WERI-Rb-1 (cell line): ENCODE measurements around the gene RAMAC.

Source experiments
- DNase-seq: peaks from one replicate; pipeline ENCODE4 v3.0.0-alpha.2; 2020
- H3K27ac ChIP-seq: fragments of 250-450 bp; sonication (Bioruptor Pico); 2 replicates; pipeline ENCODE4 v1.5.1; 2020; ENCODE audit warnings: mild to moderate bottlenecking, moderate library complexity
- H3K27me3 ChIP-seq: fragments of 250-450 bp; sonication (Bioruptor Pico); 2 replicates; pipeline ENCODE4 v1.5.1; 2021; ENCODE audit warnings: mild to moderate bottlenecking, low read depth, moderate library complexity; ENCODE audit not compliant: insufficient read depth, severe bottlenecking
- H3K36me3 ChIP-seq: fragments of 250-450 bp; sonication (Bioruptor Pico); 2 replicates; pipeline ENCODE4 v1.5.1; 2020; ENCODE audit warnings: mild to moderate bottlenecking, moderate library complexity
- H3K4me3 ChIP-seq: 2 replicates; pipeline ENCODE4 v1.5.1; 2011; ENCODE audit warnings: low read depth, mild to moderate bottlenecking, control low read depth, low read length
- H3K9me3 ChIP-seq: fragments of 250-450 bp; sonication (Bioruptor Pico); 2 replicates; pipeline ENCODE4 v1.5.1; 2021; ENCODE audit warnings: mild to moderate bottlenecking, moderate library complexity; ENCODE audit not compliant: severe bottlenecking
- TF ChIP-seq, protein P1 (sequence below): IDR thresholded peaks from 2 replicates; pipeline ENCODE4 v1.5.1; 2011; ENCODE audit warnings: low read depth, mild to moderate bottlenecking, control low read depth, inconsistent platforms, low read length

Gene RAMAC

DNA sequence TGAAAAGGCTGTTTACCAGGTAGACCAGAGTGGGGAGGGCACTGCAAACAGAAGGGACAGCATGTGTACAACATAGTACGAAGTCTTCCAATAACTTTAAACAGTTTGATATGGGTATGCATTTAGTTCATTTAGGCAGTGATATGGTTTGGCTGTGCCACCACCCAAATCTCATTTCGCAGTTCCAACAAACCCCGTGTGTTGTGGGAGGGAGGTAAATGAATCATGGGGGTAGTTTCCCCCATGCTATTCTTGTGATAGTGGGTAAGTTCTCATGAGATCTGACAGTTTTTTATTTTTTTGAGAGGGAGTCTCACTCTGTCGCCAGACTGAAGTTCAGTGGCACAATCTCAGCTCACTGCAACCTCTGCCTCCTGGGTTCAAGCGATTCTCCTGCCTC, 7.6 kb upstream of the RAMAC start:
- DNase-seq = no peak
- TF ChIP-seq, protein P1, sequence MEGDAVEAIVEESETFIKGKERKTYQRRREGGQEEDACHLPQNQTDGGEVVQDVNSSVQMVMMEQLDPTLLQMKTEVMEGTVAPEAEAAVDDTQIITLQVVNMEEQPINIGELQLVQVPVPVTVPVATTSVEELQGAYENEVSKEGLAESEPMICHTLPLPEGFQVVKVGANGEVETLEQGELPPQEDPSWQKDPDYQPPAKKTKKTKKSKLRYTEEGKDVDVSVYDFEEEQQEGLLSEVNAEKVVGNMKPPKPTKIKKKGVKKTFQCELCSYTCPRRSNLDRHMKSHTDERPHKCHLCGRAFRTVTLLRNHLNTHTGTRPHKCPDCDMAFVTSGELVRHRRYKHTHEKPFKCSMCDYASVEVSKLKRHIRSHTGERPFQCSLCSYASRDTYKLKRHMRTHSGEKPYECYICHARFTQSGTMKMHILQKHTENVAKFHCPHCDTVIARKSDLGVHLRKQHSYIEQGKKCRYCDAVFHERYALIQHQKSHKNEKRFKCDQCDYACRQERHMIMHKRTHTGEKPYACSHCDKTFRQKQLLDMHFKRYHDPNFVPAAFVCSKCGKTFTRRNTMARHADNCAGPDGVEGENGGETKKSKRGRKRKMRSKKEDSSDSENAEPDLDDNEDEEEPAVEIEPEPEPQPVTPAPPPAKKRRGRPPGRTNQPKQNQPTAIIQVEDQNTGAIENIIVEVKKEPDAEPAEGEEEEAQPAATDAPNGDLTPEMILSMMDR = no peak
- H3K27me3 ChIP-seq = no peaks in the 10 kb centered on the region
- no peaks in the 10 kb centered on the region for H3K9me3 ChIP-seq
- no peaks in the 10 kb centered on the region; the same call in 1 of the 2 replicates for H3K36me3 ChIP-seq
- no peak overlapping the region for H3K27ac ChIP-seq
- H3K4me3 ChIP-seq = no peak overlapping the region

DNA sequence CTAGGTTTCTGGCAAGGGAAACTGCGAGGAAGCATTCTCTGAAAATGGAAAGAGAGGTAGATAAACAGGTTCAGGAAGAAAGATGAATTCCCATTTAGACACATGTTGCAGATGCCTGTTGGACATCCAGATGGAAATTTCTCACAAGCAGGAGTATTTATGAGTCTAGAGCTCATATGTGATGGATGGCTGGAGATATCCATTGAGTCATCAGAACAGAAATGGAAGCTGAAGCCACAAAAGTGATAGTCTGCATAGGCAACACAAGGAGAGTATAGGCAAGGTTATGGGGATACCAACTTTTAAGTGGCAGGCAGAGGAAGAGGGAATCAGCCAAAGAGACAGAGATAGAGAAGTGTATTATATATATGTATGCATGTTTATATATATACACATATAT, 6.3 kb upstream of the RAMAC start:
- peaks cover 3% of the 10 kb centered on the region; the same call in 1 of the 2 replicates for H3K36me3 ChIP-seq
- TF ChIP-seq, protein P1 = no peak
- H3K4me3 ChIP-seq = no peak overlapping the region
- H3K27me3 ChIP-seq = no peaks in the 10 kb centered on the region
- H3K9me3 ChIP-seq = no peaks in the 10 kb centered on the region
- DNase-seq = no peak
- H3K27ac ChIP-seq = no peak overlapping the region

DNA sequence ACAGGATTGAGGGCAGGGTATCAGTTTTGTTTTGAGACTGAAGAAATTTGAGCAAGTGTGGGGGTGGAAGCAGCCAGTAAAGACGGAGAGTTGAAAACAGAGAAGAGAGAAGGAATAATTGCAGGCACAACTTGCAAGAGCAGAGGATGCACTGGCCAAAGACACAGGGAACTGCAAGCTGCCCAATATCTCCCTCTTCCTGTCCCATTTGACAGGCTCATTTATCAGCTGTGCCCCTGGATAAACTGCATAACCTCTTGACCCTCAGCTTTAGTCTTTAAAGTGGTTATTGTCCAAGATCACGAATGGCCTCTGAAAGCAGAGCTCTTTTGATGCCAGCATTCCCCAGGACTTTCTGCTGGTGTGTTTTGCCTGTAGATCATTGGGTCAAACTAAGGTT, 5.0 kb upstream of the RAMAC start:
- no peak overlapping the region for H3K4me3 ChIP-seq
- H3K9me3 ChIP-seq = peaks cover 2% of the 10 kb centered on the region
- TF ChIP-seq, protein P1 = no peak
- no peak for DNase-seq
- H3K36me3 ChIP-seq = peaks cover 3% of the 10 kb centered on the region; the same call in 1 of the 2 replicates
- no peaks in the 10 kb centered on the region for H3K27me3 ChIP-seq
- no peak overlapping the region for H3K27ac ChIP-seq

DNA sequence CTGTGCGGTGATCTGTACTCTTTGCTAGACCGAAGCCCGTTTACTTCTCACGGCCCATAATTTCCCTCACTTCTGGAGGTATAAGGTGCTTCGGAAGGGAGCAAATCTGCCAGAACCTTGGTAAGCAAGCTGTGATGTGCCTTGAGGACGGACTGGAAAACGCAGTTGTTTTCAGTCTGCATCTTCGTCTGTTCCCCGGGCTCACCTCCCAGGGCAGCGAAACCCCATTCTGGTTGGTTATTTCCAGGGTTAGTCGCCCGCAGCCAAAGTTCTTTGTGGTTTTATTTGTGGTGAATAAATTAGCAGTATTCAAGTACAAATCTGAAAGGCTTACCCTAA, 401 bp downstream of the RAMAC start:
- DNase-seq = no peak
- Histone ChIP-seq H3K4me3 (peak overlapping the region; percentile 88), H3K9me3 (peaks cover 2% of the 10 kb centered on the region), H3K27me3 (no peaks in the 10 kb centered on the region), H3K36me3 (peaks cover 37% of the 10 kb centered on the region), H3K27ac (peak overlapping the region; percentile 98)
- TF ChIP-seq, protein P1 = no peak

DNA sequence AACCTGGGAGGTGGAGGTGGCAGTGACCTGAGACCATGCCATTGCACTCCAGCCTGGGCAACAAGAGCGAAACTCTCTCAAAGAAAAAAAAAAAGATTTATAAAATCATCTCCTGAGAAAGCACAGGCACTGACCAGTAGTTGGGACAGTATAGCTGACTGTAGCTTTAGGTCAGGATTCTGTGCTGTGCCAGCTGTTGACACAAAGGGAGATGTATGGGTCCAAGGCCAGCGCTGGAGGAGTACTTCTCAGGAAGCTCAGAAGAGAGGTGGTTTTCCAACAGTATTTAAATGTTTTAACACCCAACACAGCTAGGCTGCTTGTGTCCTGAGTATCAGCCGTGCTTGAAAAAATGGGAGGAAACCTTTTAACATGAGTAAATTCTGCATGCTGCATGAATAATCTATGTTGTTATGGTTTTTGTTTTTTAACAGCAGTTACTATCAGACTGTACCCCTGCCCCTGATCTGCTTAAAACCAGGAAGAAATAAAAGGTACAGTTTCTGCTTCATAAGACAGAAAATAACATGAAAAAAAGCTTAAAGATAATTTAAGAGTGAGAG, 6.5 kb downstream of the RAMAC start:
- TF ChIP-seq, protein P1 = no peak

DNA sequence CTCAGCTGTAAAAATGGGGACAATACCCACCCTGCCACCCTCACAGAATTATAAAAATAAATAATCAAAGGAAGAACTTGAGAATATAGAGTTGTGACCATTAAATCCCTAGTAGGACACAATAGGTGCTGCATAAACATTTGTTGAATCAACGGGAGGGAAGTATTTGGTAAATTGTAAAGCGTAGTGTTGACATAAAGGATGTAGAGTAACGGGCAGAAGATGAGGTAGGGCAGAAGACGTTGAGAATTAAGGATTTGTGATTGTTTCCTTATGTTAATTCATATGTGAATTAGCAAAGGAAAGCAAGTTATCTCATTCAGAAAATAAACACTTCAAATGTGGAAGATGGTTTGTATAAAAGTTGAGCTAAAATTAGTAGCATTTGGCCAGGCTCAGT, 7.1 kb downstream of the RAMAC start:
- Histone ChIP-seq H3K36me3 (peaks cover 28% of the 10 kb centered on the region), H3K27ac (no peak overlapping the region), H3K27me3 (no peaks in the 10 kb centered on the region), H3K4me3 (no peak overlapping the region), H3K9me3 (no peaks in the 10 kb centered on the region)
- DNase-seq = no peak
- TF ChIP-seq, protein P1 = no peak

More for the DNA sequence above, 6.5 kb downstream of the RAMAC start:
- Histone ChIP-seq H3K27ac (no peak overlapping the region), H3K36me3 (peaks cover 31% of the 10 kb centered on the region), H3K27me3 (no peaks in the 10 kb centered on the region), H3K9me3 (no peaks in the 10 kb centered on the region), H3K4me3 (no peak overlapping the region)
- no peak for DNase-seq
